ENCODE measurements around the gene PXN. TPM values are rescaled to one million over a fixed set of nuclear protein-coding genes. Genes with fewer than 3 reads are reported as not detected.

PXN gene
- total and polyA plus RNA-seq, 2 of the 13 experiments (the other 11 are each of a cell fraction or from before 2014, with no cell fraction given), result 13.6 to 14.2 TPM

DNA sequence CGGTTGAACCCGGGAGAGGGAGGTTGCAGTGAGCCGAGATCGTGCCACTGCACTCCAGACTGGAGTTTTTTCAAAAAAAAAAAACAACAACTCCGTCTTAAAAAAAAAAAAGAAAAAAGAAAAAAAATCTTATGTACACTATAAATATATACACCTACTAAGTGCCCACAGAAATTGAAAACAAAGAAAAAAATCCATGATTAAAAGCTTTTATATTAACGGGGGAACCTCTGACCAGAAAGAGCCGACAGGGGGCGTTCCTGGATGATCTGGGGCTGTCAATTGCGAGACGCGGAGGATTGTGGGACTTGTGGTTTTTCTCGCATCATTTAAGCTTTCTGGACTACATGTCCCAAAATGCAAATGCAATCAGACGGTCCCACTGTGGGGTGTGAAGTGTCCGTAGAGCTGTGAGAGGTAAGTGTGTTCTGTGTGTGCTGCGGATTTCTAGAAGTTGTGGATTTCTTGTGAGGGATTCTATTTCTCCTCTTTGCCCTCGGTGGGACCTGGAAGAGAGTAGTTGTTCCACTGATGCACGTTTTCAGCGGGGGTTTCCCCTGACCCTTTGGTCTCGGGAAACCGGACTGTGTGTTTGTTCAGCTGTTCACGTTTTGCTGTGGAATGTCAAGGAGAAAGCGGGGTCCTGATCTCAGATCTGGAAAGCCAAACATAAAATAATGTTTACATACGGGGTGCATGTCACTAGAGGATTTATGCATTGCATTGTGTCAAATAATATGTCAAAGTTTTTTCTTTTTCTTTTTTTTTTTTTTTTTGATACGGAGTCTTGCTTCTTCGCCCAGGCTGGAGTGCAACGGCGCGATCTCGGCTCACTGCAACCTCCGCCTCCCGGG is 36.7 kb upstream of the PXN start, which contains the start of gene SIRT4 (continued):
- TF ChIP-seq ZNF296 (CRISPR knock-in tag; conservative IDR thresholded peaks at IDR 0.05) (no peak), CHCHD3 (CRISPR knock-in tag; IDR thresholded peaks at IDR 0.05) (no peak), ZNF30 (CRISPR knock-in tag; IDR thresholded peaks at IDR 0.05) (no peak), ZNF276 (CRISPR knock-in tag; IDR thresholded peaks at IDR 0.05; ENCODE audit: low read depth) (no peak)

- Histone ChIP-seq H4K20me1 (ENCODE audit: insufficient read depth, low read length) (no peaks in the 10 kb centered on the region), H3K27me3 (ENCODE audit: control insufficient read depth in 1 of 2, insufficient read depth in 2 of 2, low read length in 2 of 2) (no peaks in the 10 kb centered on the region; a peak in 1 of 5 replicates), H3K4me2 (ENCODE audit: low read depth, low read length) (peak within 1 kb of the TSS; percentile 91), H3K4me1 (ENCODE audit: insufficient read depth, low read length) (peaks cover 26% of the 10 kb centered on the region; the same call in 1 of the 2 replicates), H3K36me3 (replicated peaks in 1 of 2; ENCODE audit: control insufficient read depth in 1 of 2, insufficient read depth in 2 of 2, low read length in 2 of 2) (no peaks in the 10 kb centered on the region), H3K9me3 (ENCODE audit: low read length) (no peaks in the 10 kb centered on the region), H3K9ac (ENCODE audit: insufficient read depth, low read depth, low read length) (peak within 1 kb of the TSS; percentile 98), H3K79me2 (ENCODE audit: insufficient read depth, low read length) (no peaks in the 10 kb centered on the region), H2AFZ (ENCODE audit: low read length) (peak within 1 kb of the TSS; percentile 43), H3K4me3 (replicated peaks in 1 of 3; ENCODE audit: insufficient read depth in 1 of 3, low read depth in 2 of 3, low read length in 3 of 3) (peak within 1 kb of the TSS; percentile 59 to 74 (median 71)), H3K27ac (ENCODE audit: extremely low read length, insufficient read depth, low read length) (peak within 1 kb of the TSS; percentile 100)
- POLR2A ChIA-PET, result interaction anchor here (0.9 to 5.6 kb wide), 21 partner anchors 10 to 304 kb away, joined by 3 to 461 read pairs (median 17); partner anchors contain the start of genes BICDL1, DYNLL1, PLA2G1B and PXN
- intact Hi-C loops (cut with micrococcal nuclease; ENCODE audit: unreplicated experiment), result no loop called here
- CTCF ChIA-PET (ENCODE audit: low intra/inter-chr PET ratio, low total read pairs), result no interaction called here
- DNase-seq (ENCODE audit: low spot score) (peak; percentile 93), ATAC-seq (peak; percentile 45), FAIRE-seq (peak; percentile 77)
- in situ Hi-C loops (cut with HindIII; ENCODE audit: extremely low pct_ligation_motif_present, low pct_unique_long_range_greater_than_20kb), result no loop called here
- BruUV-seq (replicated peaks), result no TSS peak
- WGBS (ENCODE audit: low lambda C conversion rate), result 1% methylated on average over 25 of the region's 29 CpGs
- TF ChIP-seq ZNF280D (CRISPR knock-in tag; IDR thresholded peaks at IDR 0.05) (no peak), ZNF674 (CRISPR knock-in tag; IDR thresholded peaks at IDR 0.05; ENCODE audit: low read depth) (no peak), AGO2 (optimal IDR thresholded peaks at IDR 0.05; ENCODE audit: low read depth, low read length) (no peak), ZNF781 (CRISPR knock-in tag; IDR thresholded peaks at IDR 0.05; ENCODE audit: borderline replicate concordance, not compliant biosample characterization) (no peak), ZNF747 (CRISPR knock-in tag; IDR thresholded peaks at IDR 0.05; ENCODE audit: borderline replicate concordance) (peak; percentile 71), MYNN (CRISPR knock-in tag; IDR thresholded peaks at IDR 0.05; ENCODE audit: low read depth) (0 out of 2 replicates have a peak, but pooled peaks have one; percentile 45), ZNF710 (CRISPR knock-in tag; IDR thresholded peaks at IDR 0.05; ENCODE audit: borderline replicate concordance) (0 out of 2 replicates have a peak, but pooled peaks have one; percentile 20), HOXA3 (CRISPR knock-in tag; IDR thresholded peaks at IDR 0.05) (peak; percentile 87)
These were observed 27.4 kb upstream of the PXN start, which contains the start of gene RNU4-1 for GRCh38 chr12:120292661-120293531. RNU4-1 (minus strand) TSS chr12:120293237.

Measured in HepG2 (cell line).